NCI-H1417 (cell line): ENCODE results near the gene CPNE5.

Experiments
- DNase-seq, 3 experiments: peaks; one replicate each; lab custom pipeline; 2025; lab: John Stamatoyannopoulos, UW

CPNE5 gene

GRCh38 chr6:36702656-36703055 is 136.6 kb downstream of the CPNE5 start:
- DNase-seq: no peak

- DNase-seq: peak in 1 of 3 experiments; percentile 10
Observed at GRCh38 chr6:36701401-36701991, 137.7 kb downstream of the CPNE5 start.

GRCh38 chr6:36700831-36701230 is 138.4 kb downstream of the CPNE5 start:
- no peak for DNase-seq

GRCh38 chr6:36700071-36700812 is 139.0 kb downstream of the CPNE5 start:
- DNase-seq: no peak

GRCh38 chr6:36699348-36699747 is 139.9 kb downstream of the CPNE5 start:
- DNase-seq: no peak

- DNase-seq: no peak
Observed at GRCh38 chr6:36698871-36699271, 140.4 kb downstream of the CPNE5 start.

- no peak for DNase-seq
Observed at GRCh38 chr6:36698196-36698595, 141.0 kb downstream of the CPNE5 start.

GRCh38 chr6:36697481-36697903 is 141.8 kb downstream of the CPNE5 start, which contains the start of gene RAB44:
Gene RAB44, plus strand, starts transcription at chr6:36697826. Its CDS starts 6,410 bp downstream, at chr6:36704236.
- DNase-seq: no peak

GRCh38 chr6:36695414-36695813 is 143.8 kb downstream of the CPNE5 start:
- no peak for DNase-seq

- no peak for DNase-seq
Observed at GRCh38 chr6:36694616-36695015, 144.6 kb downstream of the CPNE5 start.

GRCh38 chr6:36692861-36693702 is 146.2 kb downstream of the CPNE5 start:
- DNase-seq: no peak

GRCh38 chr6:36692220-36692619 is 147.0 kb downstream of the CPNE5 start:
- DNase-seq: no peak

- no peak for DNase-seq
Observed at GRCh38 chr6:36691612-36692011, 147.6 kb downstream of the CPNE5 start.

GRCh38 chr6:36691011-36691410 is 148.2 kb downstream of the CPNE5 start:
- DNase-seq: no peak
